Endothelial cell of umbilical vein (primary cell): ENCODE results near the gene LRRK2.

ENCODE experiments used
- CTCF ChIP-seq, 2 donors: IDR thresholded peaks; 1 replicate in 1 of 2; 2 replicates in 1 of 2; pipeline ENCODE4 v1.5.1; 2011; ENCODE audit warnings: low read length in 2 of 2, mild to moderate bottlenecking in 2 of 2, moderate library complexity in 2 of 2, control low read depth in 1 of 2, inconsistent platforms in 1 of 2, low read depth in 1 of 2; ENCODE audit not compliant: insufficient read depth in 1 of 2; ENCODE audit errors: extremely low read depth in 1 of 2
- POLR2A ChIP-seq: IDR thresholded peaks from 2 replicates; pipeline ENCODE4 v1.6.1; 2012; ENCODE audit warnings: low read depth, mild to moderate bottlenecking, control low read depth, low read length

- TF ChIP-seq CTCF (IDR thresholded peaks at IDR 0.05; ENCODE audit: extremely low read depth in 1 of 2, insufficient read depth in 1 of 2, low read depth in 1 of 2, low read length in 2 of 2) (no peak), POLR2A (no peak)
Measured at GRCh38 chr12:40188558-40189320, 36.1 kb upstream of the LRRK2 start.
